Ishikawa (cell line): ENCODE results near the gene SAMD4B.
A peak's percentile ranks its signal among the peaks of the same experiment; 100 is the strongest.

Source experiments
- CEBPB ChIP-seq: IDR thresholded peaks from 2 replicates; pipeline ENCODE4 v1.6.1; 2012
- CREB1 ChIP-seq: IDR thresholded peaks from 2 replicates; pipeline ENCODE4 v1.6.1; 2012; ENCODE audit warnings: low read depth
- EGR1 ChIP-seq: IDR thresholded peaks from 2 replicates; pipeline ENCODE4 v1.6.1; 2012
- EP300 ChIP-seq: IDR thresholded peaks from 2 replicates; pipeline ENCODE4 v1.6.1; 2012; ENCODE audit warnings: borderline replicate concordance
- FOXM1 ChIP-seq: IDR thresholded peaks from 2 replicates; pipeline ENCODE4 v1.6.1; 2012; ENCODE audit warnings: low read depth, borderline replicate concordance
- RAD21 ChIP-seq: IDR thresholded peaks from 2 replicates; pipeline ENCODE4 v1.6.1; 2012; ENCODE audit warnings: low read depth
- REST ChIP-seq: IDR thresholded peaks from 2 replicates; pipeline ENCODE4 v1.6.1; 2012; ENCODE audit warnings: low read depth, mild to moderate bottlenecking
- TAF1 ChIP-seq: IDR thresholded peaks from 2 replicates; pipeline ENCODE4 v1.6.1; 2012; ENCODE audit warnings: low read depth, mild to moderate bottlenecking
- TEAD4 ChIP-seq: IDR thresholded peaks from 2 replicates; pipeline ENCODE4 v1.6.1; 2012
- YY1 ChIP-seq: IDR thresholded peaks from 2 replicates; pipeline ENCODE4 v1.6.1; 2012; ENCODE audit warnings: low read depth
- TF ChIP-seq, protein P1 (sequence below): IDR thresholded peaks from 2 replicates; pipeline ENCODE4 v1.6.1; 2012
- TF ChIP-seq, protein P2 (sequence below): IDR thresholded peaks from 2 replicates; pipeline ENCODE4 v1.6.1; 2012

DNA sequence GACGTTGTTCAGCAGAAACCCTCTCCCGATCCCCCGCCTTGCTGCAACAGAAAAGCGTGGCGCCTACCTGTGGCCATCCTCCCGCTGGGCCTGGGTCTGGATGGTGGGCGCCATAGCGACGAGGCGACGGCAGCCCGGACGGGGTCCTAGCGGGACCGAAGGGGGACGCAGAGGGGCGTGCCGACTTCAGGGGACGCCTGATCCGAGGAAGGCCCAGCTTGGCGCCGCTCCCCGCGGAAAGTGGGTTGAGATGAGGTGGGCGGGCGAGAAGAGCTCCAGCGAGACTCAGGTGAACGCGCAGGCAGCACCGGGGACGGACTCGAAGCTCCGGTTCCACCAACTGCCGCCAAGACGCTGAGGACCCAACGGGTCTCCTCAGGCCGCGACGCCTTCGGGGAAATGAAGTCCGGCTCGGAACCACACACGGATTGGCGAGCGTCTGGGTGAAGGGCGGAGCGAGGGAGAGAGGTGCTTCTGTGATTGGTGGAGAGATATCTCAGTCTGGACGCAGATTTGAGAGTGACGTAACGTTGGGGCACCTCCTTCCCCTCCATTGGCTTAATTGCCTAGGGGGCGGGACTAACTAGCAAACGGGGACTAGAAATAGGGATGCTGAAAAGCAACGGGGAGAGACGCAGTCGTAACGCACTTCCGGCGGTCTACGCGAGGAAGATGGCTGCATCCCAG is 48.7 kb downstream of the SAMD4B start, which contains the start of the genes MED29 and PAF1:
- peak; percentile 27; the same call in 1 of the 2 replicates for TF ChIP-seq EP300
- peak; percentile 85 for TF ChIP-seq CREB1
- peak; percentile 33; the same call in 1 of the 2 replicates for TF ChIP-seq TEAD4
- TF ChIP-seq REST: no peak
- TF ChIP-seq TAF1: peak; percentile 83
- no peak for TF ChIP-seq RAD21
- 0 out of 2 replicates have a peak, but pooled peaks have one; percentile 22 for TF ChIP-seq EGR1
- TF ChIP-seq YY1: peak; percentile 92
- TF ChIP-seq, protein P1, sequence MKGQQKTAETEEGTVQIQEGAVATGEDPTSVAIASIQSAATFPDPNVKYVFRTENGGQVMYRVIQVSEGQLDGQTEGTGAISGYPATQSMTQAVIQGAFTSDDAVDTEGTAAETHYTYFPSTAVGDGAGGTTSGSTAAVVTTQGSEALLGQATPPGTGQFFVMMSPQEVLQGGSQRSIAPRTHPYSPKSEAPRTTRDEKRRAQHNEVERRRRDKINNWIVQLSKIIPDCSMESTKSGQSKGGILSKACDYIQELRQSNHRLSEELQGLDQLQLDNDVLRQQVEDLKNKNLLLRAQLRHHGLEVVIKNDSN: no peak
- 0 out of 2 replicates have a peak, but pooled peaks have one; percentile 47 for TF ChIP-seq CEBPB
- TF ChIP-seq FOXM1: no peak
- TF ChIP-seq, protein P2, sequence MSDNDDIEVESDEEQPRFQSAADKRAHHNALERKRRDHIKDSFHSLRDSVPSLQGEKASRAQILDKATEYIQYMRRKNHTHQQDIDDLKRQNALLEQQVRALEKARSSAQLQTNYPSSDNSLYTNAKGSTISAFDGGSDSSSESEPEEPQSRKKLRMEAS: peak; percentile 47
